COLO829 (cell line): ENCODE data around the gene APOH.
"Not testable (repeated sequence)": the region's sequence is repeated elsewhere in the genome, so short reads cannot be mapped to it uniquely, and the experiment has no call there.

Experiments
- DNase-seq: peaks from one replicate; pipeline ENCODE4 v3.0.0; 2012; ENCODE audit warnings: low spot score

Gene APOH

GRCh38 chr17:66228887-66229782 lies at the start of gene APOH:
Gene APOH (minus strand): TSS chr17:66229415. CDS start chr17:66229379, 36 bp downstream.
- no peak for DNase-seq

GRCh38 chr17:66277191-66277590 lies 48.0 kb upstream of the APOH start:
- DNase-seq, result no peak

- no peak for DNase-seq
Measured at GRCh38 chr17:66276328-66276937, 47.2 kb upstream of the APOH start.

- peak; percentile 33 for DNase-seq
Measured at GRCh38 chr17:66275651-66276050, 46.4 kb upstream of the APOH start.

- DNase-seq, result no peak
Measured at GRCh38 chr17:66273586-66273848, 44.3 kb upstream of the APOH start.

- no peak for DNase-seq
Measured at GRCh38 chr17:66272811-66273585, 43.8 kb upstream of the APOH start.

- DNase-seq, result no peak
Measured at GRCh38 chr17:66271512-66271911, 42.3 kb upstream of the APOH start.

GRCh38 chr17:66270106-66270505 lies 40.9 kb upstream of the APOH start:
- no peak for DNase-seq

GRCh38 chr17:66268247-66268927 lies 39.2 kb upstream of the APOH start:
- DNase-seq, result no peak

- no peak for DNase-seq
Measured at GRCh38 chr17:66264696-66265095, 35.5 kb upstream of the APOH start.

- DNase-seq, result no peak
Measured at GRCh38 chr17:66262767-66263166, 33.6 kb upstream of the APOH start.

- DNase-seq, result no peak
Measured at GRCh38 chr17:66260688-66261087, 31.5 kb upstream of the APOH start.

GRCh38 chr17:66260275-66260674 lies 31.1 kb upstream of the APOH start:
- no peak for DNase-seq

GRCh38 chr17:66255527-66255971 lies 26.3 kb upstream of the APOH start:
- no peak for DNase-seq

GRCh38 chr17:66255112-66255511 lies 25.9 kb upstream of the APOH start:
- peak; percentile 52 for DNase-seq

GRCh38 chr17:66253458-66253857 lies 24.2 kb upstream of the APOH start:
- DNase-seq, result not testable (repeated sequence)

- no peak for DNase-seq
Measured at GRCh38 chr17:66250686-66251085, 21.5 kb upstream of the APOH start.

- no peak for DNase-seq
Measured at GRCh38 chr17:66248285-66248684, 19.1 kb upstream of the APOH start.

GRCh38 chr17:66241839-66242238 lies 12.6 kb upstream of the APOH start:
- DNase-seq, result no peak

GRCh38 chr17:66240630-66241029 lies 11.4 kb upstream of the APOH start:
- peak; percentile 4 for DNase-seq

GRCh38 chr17:66240013-66240412 lies 10.8 kb upstream of the APOH start:
- DNase-seq, result no peak

- DNase-seq, result no peak
Measured at GRCh38 chr17:66235377-66235994, 6.3 kb upstream of the APOH start.
